Natural killer cell (primary cell): ENCODE results near the gene NACC2. TPM values are rescaled to one million over a fixed set of nuclear protein-coding genes. Genes with fewer than 3 reads are reported as not detected.

ENCODE experiments used
- ATAC-seq, 3 donors: fragments of 150-1000 bp in 2 of 3; fragments of 200-7000 bp in 1 of 3; cut with Tn5 transposase; 1 replicate in 1 of 3; 2 replicates in 2 of 3; pipeline ENCODE4 v1.10.0; 2021; ENCODE audit warnings: mild to moderate bottlenecking in 2 of 3, moderate library complexity in 2 of 3
- DNase-seq, 2 donors: peaks; one replicate each; pipeline versions ENCODE4 v3.0.0 to v3.0.0-alpha.2; 2013 to 2021; ENCODE audit warnings: mixed read lengths in 1 of 2
- H3K27ac ChIP-seq: one replicate; pipeline ENCODE4 v1.5.1; 2013; ENCODE audit warnings: mild to moderate bottlenecking, low read length
- H3K27me3 ChIP-seq: one replicate; pipeline ENCODE4 v1.6.1; 2013; ENCODE audit warnings: low read length; ENCODE audit not compliant: control insufficient read depth, insufficient read depth
- H3K36me3 ChIP-seq: one replicate; pipeline ENCODE4 v1.6.1; 2013; ENCODE audit warnings: low read length; ENCODE audit not compliant: control insufficient read depth, insufficient read depth
- H3K4me1 ChIP-seq: one replicate; pipeline ENCODE4 v1.6.1; 2013; ENCODE audit warnings: low read length; ENCODE audit not compliant: control insufficient read depth, insufficient read depth
- H3K4me3 ChIP-seq: one replicate; pipeline ENCODE4 v1.5.1; 2013; ENCODE audit warnings: low read length
- H3K9me3 ChIP-seq: one replicate; pipeline ENCODE4 v1.6.1; 2013; ENCODE audit warnings: low read length; ENCODE audit not compliant: control insufficient read depth, insufficient read depth
- H3K27ac Mint-ChIP-seq, 2 donors: one replicate each; pipeline ENCODE4 v1.8.0; 2022; ENCODE audit warnings: mild to moderate bottlenecking in 2 of 2, mixed read lengths in 2 of 2, moderate library complexity in 1 of 2
- H3K27me3 Mint-ChIP-seq, 2 donors: one replicate each; pipeline ENCODE4 v1.8.0; 2022; ENCODE audit warnings: low read depth in 2 of 2, mixed read lengths in 2 of 2
- H3K36me3 Mint-ChIP-seq: one replicate; pipeline ENCODE4 v1.8.0; 2022; ENCODE audit warnings: mixed read lengths
- H3K4me1 Mint-ChIP-seq, 2 donors: one replicate each; pipeline ENCODE4 v1.8.0; 2022; ENCODE audit warnings: mixed read lengths in 2 of 2
- H3K4me3 Mint-ChIP-seq: one replicate; pipeline ENCODE4 v1.8.0; 2022; ENCODE audit warnings: mild to moderate bottlenecking, moderate library complexity, mixed read lengths
- H3K9me3 Mint-ChIP-seq, 2 donors: one replicate each; pipeline ENCODE4 v1.8.0; 2022; ENCODE audit warnings: mixed read lengths in 2 of 2
- CTCF ChIP-seq: fragments of 200-600 bp; IDR thresholded peaks from one replicate; pipeline ENCODE4 v1.8.0; 2022; ENCODE audit warnings: antibody characterized with exemption
- WGBS: methylation state at CpG from one replicate; pipeline ENCODE4 v1.1.7; 2013; ENCODE audit warnings: missing lambda C conversion rate; ENCODE audit not compliant: insufficient coverage; 5-methylcytosine and 5-hydroxymethylcytosine counted together
- intact Hi-C: fragments of 100-400 bp; cut with micrococcal nuclease; formaldehyde crosslinking; loops from one replicate; pipeline ENCODE4 v1.14.2; 2022
- total RNA-seq, 4 donors: library from RNA; stranded (reverse); fragments of 120-200 nt in 1 of 4; gene quantifications; one replicate each; pipeline versions ENCODE4 v1.2.3 to v1.2.4, GENCODE V29; 2013 to 2022

The NACC2 gene
- total RNA-seq, 3 donors from 2014 or later (not counting 1 experiment from before 2014, with no cell fraction given) = 14.5 to 21.6 (median 21.2) TPM

DNA sequence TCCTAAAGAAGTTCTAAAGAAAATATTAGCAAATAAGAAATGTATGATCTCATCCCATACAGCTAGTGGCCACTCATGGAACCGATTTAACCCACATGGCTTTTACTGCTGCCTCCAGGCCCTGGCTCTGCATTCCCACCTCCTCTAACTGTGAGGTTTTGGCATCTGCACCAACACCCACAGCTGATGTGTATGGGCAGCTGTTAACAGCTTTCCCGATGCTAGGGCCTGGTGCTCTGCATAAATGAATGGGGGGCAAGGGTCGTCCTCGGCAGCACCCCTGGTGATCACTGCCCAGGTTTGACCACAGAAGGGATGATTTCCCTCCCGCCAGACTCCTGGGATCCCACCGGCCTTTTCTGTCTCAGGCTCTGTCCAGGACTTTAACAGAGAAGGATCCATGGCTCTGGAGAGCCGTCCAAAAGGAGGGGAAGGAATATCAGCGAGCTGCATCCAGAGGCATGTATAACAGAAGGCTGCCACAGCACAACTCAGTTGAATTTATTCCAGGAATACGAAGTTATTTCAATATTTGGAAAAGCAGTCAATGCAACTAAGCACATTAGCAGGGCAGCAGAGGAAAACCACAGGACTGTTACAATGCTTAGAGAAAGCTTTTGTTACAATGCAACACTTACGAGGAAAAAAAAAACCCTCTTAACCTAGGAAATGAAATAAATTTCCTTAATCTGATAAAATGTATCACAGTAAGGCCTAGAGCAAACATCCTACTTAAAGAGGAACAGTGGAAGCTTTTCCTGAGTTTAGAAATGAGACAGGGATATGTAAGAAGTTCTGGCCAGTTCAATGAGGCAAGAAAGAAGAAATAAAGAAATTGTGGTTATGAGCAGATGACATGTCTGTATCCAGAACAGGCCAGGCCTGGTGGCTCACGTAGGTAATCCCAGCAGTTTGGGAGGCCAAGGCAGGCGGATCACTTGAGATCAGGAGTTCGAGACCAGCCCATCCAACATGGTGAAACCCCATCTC, 63.1 kb downstream of the NACC2 start:
- no peak overlapping the region for H3K4me3 ChIP-seq
- no peaks in the 10 kb centered on the region for H3K4me1 ChIP-seq
- intact Hi-C loops = no loop called here
- DNase-seq = no peak
- H3K9me3 Mint-ChIP-seq = peaks cover 2 to 10% of the 10 kb centered on the region in 2 donors
- H3K36me3 ChIP-seq = peaks cover 7% of the 10 kb centered on the region
- no peaks in the 10 kb centered on the region for H3K27me3 Mint-ChIP-seq
- H3K36me3 Mint-ChIP-seq = peaks cover 7% of the 10 kb centered on the region
- H3K9me3 ChIP-seq = no peaks in the 10 kb centered on the region
- ATAC-seq = no peak
- no peak overlapping the region for H3K27ac Mint-ChIP-seq
- no peak overlapping the region for H3K4me3 Mint-ChIP-seq
- WGBS = 71% methylated on average over 12 of the region's 13 CpGs
- H3K4me1 Mint-ChIP-seq = peaks cover 19 to 38% of the 10 kb centered on the region in 2 donors
- TF ChIP-seq CTCF = no peak
- no peaks in the 10 kb centered on the region for H3K27me3 ChIP-seq
- no peak overlapping the region for H3K27ac ChIP-seq

GRCh38 chr9:136031094-136031493, 64.0 kb downstream of the NACC2 start:
- Histone ChIP-seq H3K36me3 (peaks cover 7% of the 10 kb centered on the region), H3K4me3 (no peak overlapping the region), H3K27ac (no peak overlapping the region), H3K27me3 (no peaks in the 10 kb centered on the region), H3K4me1 (no peaks in the 10 kb centered on the region), H3K9me3 (no peaks in the 10 kb centered on the region)
- intact Hi-C loops = no loop called here
- Mint-ChIP-seq H3K4me3 (no peak overlapping the region), H3K27ac (no peak overlapping the region), H3K36me3 (no peaks in the 10 kb centered on the region), H3K27me3 (no peaks in the 10 kb centered on the region), H3K9me3 (peaks cover 0 to under 1% of the 10 kb centered on the region in 2 donors), H3K4me1 (peaks cover 26 to 43% of the 10 kb centered on the region in 2 donors)
- no peak for TF ChIP-seq CTCF
- ATAC-seq (no peak), DNase-seq (no peak)
- WGBS = 100% methylated on average over 8 of the region's 8 CpGs

GRCh38 chr9:136029556-136029955, 65.5 kb downstream of the NACC2 start:
- no peaks in the 10 kb centered on the region for H3K9me3 ChIP-seq
- ATAC-seq (no peak), DNase-seq (no peak)
- H3K27ac ChIP-seq = no peak overlapping the region
- no peak for TF ChIP-seq CTCF
- H3K36me3 ChIP-seq = peaks cover 7% of the 10 kb centered on the region
- H3K27ac Mint-ChIP-seq = no peak overlapping the region
- H3K4me3 ChIP-seq = no peak overlapping the region
- no peaks in the 10 kb centered on the region for H3K27me3 ChIP-seq
- intact Hi-C loops = no loop called here
- 96% methylated on average over 12 of the region's 12 CpGs for WGBS
- no peaks in the 10 kb centered on the region for H3K9me3 Mint-ChIP-seq
- H3K4me3 Mint-ChIP-seq = no peak overlapping the region
- no peaks in the 10 kb centered on the region for H3K36me3 Mint-ChIP-seq
- no peaks in the 10 kb centered on the region for H3K27me3 Mint-ChIP-seq
- no peaks in the 10 kb centered on the region for H3K4me1 ChIP-seq
- peaks cover 28 to 35% of the 10 kb centered on the region in 2 donors for H3K4me1 Mint-ChIP-seq
